Measurements from ENCODE around the gene MAPKAP1. TPM values are rescaled to one million over a fixed set of nuclear protein-coding genes. Genes with fewer than 3 reads are reported as not detected.

Gene MAPKAP1
- total and polyA plus RNA-seq, 8 donors = 32.7 to 212 (median 78.2) TPM

DNA sequence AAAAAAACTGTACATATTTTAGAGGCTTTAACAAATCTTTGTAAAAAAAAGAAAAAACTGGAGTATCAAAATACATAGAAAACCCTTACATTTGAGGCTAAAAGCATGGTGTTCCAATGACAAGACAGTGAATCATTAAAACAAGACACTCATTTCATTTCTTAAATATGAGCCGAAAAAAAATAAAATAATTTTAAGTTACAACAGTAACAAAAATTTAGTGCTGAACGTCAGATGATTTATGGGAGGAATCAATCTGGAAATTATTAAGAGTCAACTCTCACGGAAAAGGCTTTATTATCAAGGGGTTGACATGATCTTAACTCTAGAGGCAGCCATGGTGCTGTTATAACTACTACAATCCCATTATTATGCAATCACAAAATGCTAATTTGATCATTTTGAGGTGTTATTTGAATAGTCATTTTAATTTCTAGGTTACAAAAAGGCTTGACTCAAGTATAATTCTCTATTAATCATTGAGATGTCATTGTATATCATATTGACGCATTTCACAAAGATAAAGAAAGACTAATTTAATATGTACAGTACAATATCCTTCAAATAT lies 51.9 kb downstream of the MAPKAP1 start:
- peaks cover 0 to 12% (median 4%) of the 10 kb centered on the region in 4 donors for H3K36me3 ChIP-seq
- no peak for DNase-seq
- H3K9me3 ChIP-seq = no peaks in the 10 kb centered on the region
- H3K27me3 ChIP-seq = no peaks in the 10 kb centered on the region
- no peak overlapping the region for H3K4me3 ChIP-seq
- 91 to 96% (median 94%) methylated on average over 4 of the region's 4 CpGs for WGBS, 5 donors
- peaks cover 0 to 22% (median 6%) of the 10 kb centered on the region in 4 donors for H3K4me1 ChIP-seq
- TF ChIP-seq POLR2A (IDR thresholded peaks at IDR 0.05) (no peak), POLR2AphosphoS5 (IDR thresholded peaks at IDR 0.05) (no peak)
- TF ChIP-seq, protein P1, sequence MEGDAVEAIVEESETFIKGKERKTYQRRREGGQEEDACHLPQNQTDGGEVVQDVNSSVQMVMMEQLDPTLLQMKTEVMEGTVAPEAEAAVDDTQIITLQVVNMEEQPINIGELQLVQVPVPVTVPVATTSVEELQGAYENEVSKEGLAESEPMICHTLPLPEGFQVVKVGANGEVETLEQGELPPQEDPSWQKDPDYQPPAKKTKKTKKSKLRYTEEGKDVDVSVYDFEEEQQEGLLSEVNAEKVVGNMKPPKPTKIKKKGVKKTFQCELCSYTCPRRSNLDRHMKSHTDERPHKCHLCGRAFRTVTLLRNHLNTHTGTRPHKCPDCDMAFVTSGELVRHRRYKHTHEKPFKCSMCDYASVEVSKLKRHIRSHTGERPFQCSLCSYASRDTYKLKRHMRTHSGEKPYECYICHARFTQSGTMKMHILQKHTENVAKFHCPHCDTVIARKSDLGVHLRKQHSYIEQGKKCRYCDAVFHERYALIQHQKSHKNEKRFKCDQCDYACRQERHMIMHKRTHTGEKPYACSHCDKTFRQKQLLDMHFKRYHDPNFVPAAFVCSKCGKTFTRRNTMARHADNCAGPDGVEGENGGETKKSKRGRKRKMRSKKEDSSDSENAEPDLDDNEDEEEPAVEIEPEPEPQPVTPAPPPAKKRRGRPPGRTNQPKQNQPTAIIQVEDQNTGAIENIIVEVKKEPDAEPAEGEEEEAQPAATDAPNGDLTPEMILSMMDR (IDR thresholded peaks at IDR 0.05) = no peak
- H3K27ac ChIP-seq = no peak overlapping the region
- intact Hi-C loops (cut with DNase I; ENCODE audit: low total_unique reads) = no loop called here

DNA sequence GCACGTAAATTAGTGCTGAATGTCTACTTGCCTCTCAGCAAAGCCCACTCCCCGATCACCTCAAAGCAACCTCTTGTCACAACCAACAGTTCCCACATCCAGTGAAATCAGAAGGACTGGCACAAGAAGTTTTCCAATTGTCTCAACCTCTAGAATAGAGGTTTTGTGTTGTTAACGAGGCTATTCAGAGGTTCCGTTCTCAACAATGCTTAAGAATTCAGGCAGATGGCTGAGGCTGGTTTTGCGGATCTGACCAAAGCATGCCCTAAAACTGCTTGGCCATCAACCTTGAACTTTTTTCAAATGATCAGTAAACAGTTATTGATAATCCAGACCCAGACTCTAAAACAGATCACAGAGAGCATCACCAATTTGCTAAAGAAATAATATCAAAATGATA lies 52.9 kb downstream of the MAPKAP1 start:
- peaks cover 0 to 12% (median 4%) of the 10 kb centered on the region in 4 donors for H3K36me3 ChIP-seq
- TF ChIP-seq POLR2A (IDR thresholded peaks at IDR 0.05) (no peak), POLR2AphosphoS5 (IDR thresholded peaks at IDR 0.05) (no peak)
- TF ChIP-seq, protein P1 (IDR thresholded peaks at IDR 0.05) = no peak
- 73 to 89% (median 77%) methylated on average over 5 of the region's 5 CpGs for WGBS, 5 donors
- intact Hi-C loops (cut with DNase I; ENCODE audit: low total_unique reads) = no loop called here
- H3K9me3 ChIP-seq = no peaks in the 10 kb centered on the region
- no peaks in the 10 kb centered on the region for H3K27me3 ChIP-seq
- H3K4me3 ChIP-seq = no peak overlapping the region
- H3K4me1 ChIP-seq = peaks cover 0 to 29% (median 6%) of the 10 kb centered on the region in 4 donors
- H3K27ac ChIP-seq = no peak overlapping the region
- DNase-seq = no peak

DNA sequence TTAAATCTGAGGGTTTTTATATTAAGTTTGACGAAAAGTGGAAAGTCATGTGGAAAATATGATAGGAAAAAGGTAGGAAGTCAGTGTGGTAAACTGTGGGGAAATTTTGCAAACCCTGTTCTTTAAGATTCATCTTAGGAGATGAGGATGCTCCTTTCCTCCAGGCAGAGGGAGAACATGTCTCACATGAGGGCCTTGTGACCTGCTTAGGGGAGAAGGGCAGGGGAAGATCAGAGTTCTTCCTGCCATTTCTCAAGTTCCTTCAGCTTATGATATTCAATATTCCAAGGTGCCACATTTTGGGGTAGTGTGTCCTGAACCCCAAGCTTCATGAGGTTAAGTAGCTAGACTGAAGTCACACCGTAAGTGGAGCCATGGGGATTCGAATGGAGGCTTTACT lies 53.7 kb downstream of the MAPKAP1 start:
- peaks cover 0 to 36% (median 6%) of the 10 kb centered on the region in 4 donors for H3K4me1 ChIP-seq
- H3K27ac ChIP-seq = no peak overlapping the region
- intact Hi-C loops (cut with DNase I; ENCODE audit: low total_unique reads) = no loop called here
- no peak overlapping the region for H3K4me3 ChIP-seq
- no peak for DNase-seq
- TF ChIP-seq EP300 (IDR thresholded peaks at IDR 0.05) (no peak), POLR2A (IDR thresholded peaks at IDR 0.05) (no peak), POLR2AphosphoS5 (IDR thresholded peaks at IDR 0.05) (no peak)
- TF ChIP-seq, protein P1 (IDR thresholded peaks at IDR 0.05) = no peak
- peaks cover 0 to 12% (median 4%) of the 10 kb centered on the region in 4 donors for H3K36me3 ChIP-seq
- WGBS, 5 donors = 91 to 98% (median 97%) methylated on average over 3 of the region's 3 CpGs
- H3K9me3 ChIP-seq = no peaks in the 10 kb centered on the region
- H3K27me3 ChIP-seq = no peaks in the 10 kb centered on the region

DNA sequence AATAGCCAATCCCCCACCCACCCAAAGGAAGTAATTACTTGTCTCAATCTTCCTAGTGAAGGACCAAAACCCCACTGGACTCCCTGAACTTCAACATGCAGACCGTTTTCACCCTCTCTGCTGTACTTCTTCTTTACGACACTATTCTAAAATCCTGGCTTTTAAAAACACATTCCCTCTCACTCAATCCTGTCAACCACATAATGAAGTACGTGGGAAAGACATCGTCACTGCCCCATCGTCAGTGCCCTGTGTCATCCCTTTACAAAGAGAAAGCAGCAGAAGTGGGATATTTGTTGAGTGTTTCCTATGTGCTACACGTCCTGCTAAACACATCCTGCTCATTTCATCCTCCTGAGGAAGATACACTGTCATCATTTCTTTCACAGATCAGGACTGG lies 54.2 kb downstream of the MAPKAP1 start:
- intact Hi-C loops (cut with DNase I; ENCODE audit: low total_unique reads) = no loop called here
- TF ChIP-seq POLR2A (IDR thresholded peaks at IDR 0.05) = no peak
- no peak for TF ChIP-seq POLR2AphosphoS5 (IDR thresholded peaks at IDR 0.05)
- TF ChIP-seq EP300 (IDR thresholded peaks at IDR 0.05) = no peak
- TF ChIP-seq, protein P1 (IDR thresholded peaks at IDR 0.05) = no peak
- no peak for DNase-seq
- H3K4me1 ChIP-seq = peaks cover 0 to 40% (median 6%) of the 10 kb centered on the region in 4 donors
- peaks cover 0 to 11% (median 4%) of the 10 kb centered on the region in 4 donors for H3K36me3 ChIP-seq
- no peak overlapping the region for H3K4me3 ChIP-seq
- no peak overlapping the region for H3K27ac ChIP-seq
- WGBS, 5 donors = 81 to 90% (median 85%) methylated on average over 6 of the region's 6 CpGs
- H3K27me3 ChIP-seq = no peaks in the 10 kb centered on the region
- no peaks in the 10 kb centered on the region for H3K9me3 ChIP-seq

Data from stomach (tissue), 9 donors.